ENCODE results near the gene MELTF. TPM values are rescaled to one million over a fixed set of nuclear protein-coding genes. Genes with fewer than 3 reads are reported as not detected.

Gene MELTF
- total and polyA plus RNA-seq, 2 of the 13 experiments (the other 11 are each of a cell fraction or from before 2014, with no cell fraction given), result 3.2 to 7.5 TPM

DNA sequence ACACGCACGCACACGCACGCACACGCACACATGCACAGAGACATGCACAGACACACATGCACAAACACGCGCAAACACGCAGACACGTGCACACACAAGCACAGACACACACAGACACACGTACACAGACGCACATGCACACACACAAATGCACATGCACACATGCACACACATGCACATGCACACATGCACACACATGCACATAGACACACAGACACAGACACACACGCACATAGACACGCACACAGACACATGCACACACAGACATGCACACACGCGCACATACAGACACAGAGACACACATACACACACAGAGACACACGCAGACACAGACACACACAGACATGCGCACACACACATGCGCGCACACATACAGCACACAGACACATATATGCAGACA, 34.6 kb downstream of the MELTF start (continued):
- TF ChIP-seq CBX1 (IDR thresholded peaks at IDR 0.05; ENCODE audit: low read depth) (no peak), HDAC1 (CRISPR knock-in tag; IDR thresholded peaks at IDR 0.05) (no peak), ZNF350 (CRISPR knock-in tag; IDR thresholded peaks at IDR 0.05; ENCODE audit: borderline replicate concordance, low read depth) (no peak), ZNF12 (CRISPR knock-in tag; IDR thresholded peaks at IDR 0.05) (no peak), NR2F6 (IDR thresholded peaks at IDR 0.05) (no peak), NR2F6 (CRISPR knock-in tag; IDR thresholded peaks at IDR 0.05) (no peak), ZMYM2 (CRISPR knock-in tag; IDR thresholded peaks at IDR 0.05) (no peak)
- TF ChIP-seq, protein P1, sequence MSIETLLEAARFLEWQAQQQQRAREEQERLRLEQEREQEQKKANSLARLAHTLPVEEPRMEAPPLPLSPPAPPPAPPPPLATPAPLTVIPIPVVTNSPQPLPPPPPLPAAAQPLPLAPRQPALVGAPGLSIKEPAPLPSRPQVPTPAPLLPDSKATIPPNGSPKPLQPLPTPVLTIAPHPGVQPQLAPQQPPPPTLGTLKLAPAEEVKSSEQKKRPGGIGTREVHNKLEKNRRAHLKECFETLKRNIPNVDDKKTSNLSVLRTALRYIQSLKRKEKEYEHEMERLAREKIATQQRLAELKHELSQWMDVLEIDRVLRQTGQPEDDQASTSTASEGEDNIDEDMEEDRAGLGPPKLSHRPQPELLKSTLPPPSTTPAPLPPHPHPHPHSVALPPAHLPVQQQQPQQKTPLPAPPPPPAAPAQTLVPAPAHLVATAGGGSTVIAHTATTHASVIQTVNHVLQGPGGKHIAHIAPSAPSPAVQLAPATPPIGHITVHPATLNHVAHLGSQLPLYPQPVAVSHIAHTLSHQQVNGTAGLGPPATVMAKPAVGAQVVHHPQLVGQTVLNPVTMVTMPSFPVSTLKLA (IDR thresholded peaks at IDR 0.05), result peak; percentile 97
- TF ChIP-seq, protein P2, sequence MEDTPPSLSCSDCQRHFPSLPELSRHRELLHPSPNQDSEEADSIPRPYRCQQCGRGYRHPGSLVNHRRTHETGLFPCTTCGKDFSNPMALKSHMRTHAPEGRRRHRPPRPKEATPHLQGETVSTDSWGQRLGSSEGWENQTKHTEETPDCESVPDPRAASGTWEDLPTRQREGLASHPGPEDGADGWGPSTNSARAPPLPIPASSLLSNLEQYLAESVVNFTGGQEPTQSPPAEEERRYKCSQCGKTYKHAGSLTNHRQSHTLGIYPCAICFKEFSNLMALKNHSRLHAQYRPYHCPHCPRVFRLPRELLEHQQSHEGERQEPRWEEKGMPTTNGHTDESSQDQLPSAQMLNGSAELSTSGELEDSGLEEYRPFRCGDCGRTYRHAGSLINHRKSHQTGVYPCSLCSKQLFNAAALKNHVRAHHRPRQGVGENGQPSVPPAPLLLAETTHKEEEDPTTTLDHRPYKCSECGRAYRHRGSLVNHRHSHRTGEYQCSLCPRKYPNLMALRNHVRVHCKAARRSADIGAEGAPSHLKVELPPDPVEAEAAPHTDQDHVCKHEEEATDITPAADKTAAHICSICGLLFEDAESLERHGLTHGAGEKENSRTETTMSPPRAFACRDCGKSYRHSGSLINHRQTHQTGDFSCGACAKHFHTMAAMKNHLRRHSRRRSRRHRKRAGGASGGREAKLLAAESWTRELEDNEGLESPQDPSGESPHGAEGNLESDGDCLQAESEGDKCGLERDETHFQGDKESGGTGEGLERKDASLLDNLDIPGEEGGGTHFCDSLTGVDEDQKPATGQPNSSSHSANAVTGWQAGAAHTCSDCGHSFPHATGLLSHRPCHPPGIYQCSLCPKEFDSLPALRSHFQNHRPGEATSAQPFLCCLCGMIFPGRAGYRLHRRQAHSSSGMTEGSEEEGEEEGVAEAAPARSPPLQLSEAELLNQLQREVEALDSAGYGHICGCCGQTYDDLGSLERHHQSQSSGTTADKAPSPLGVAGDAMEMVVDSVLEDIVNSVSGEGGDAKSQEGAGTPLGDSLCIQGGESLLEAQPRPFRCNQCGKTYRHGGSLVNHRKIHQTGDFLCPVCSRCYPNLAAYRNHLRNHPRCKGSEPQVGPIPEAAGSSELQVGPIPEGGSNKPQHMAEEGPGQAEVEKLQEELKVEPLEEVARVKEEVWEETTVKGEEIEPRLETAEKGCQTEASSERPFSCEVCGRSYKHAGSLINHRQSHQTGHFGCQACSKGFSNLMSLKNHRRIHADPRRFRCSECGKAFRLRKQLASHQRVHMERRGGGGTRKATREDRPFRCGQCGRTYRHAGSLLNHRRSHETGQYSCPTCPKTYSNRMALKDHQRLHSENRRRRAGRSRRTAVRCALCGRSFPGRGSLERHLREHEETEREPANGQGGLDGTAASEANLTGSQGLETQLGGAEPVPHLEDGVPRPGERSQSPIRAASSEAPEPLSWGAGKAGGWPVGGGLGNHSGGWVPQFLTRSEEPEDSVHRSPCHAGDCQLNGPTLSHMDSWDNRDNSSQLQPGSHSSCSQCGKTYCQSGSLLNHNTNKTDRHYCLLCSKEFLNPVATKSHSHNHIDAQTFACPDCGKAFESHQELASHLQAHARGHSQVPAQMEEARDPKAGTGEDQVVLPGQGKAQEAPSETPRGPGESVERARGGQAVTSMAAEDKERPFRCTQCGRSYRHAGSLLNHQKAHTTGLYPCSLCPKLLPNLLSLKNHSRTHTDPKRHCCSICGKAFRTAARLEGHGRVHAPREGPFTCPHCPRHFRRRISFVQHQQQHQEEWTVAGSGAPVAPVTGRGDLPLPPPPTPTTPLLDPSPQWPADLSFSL (CRISPR knock-in tag; IDR thresholded peaks at IDR 0.05), result peak; percentile 81; the same call in 1 of the 2 replicates

All from HepG2 (cell line).